HT-29 (cell line): ENCODE measurements around the gene COL23A1. TPM values are rescaled to one million over a fixed set of nuclear protein-coding genes. Genes with fewer than 3 reads are reported as not detected.

Experiments used
- DNase-seq: peaks from one replicate; pipeline ENCODE4 v3.0.0-alpha.2; 2015; ENCODE audit warnings: low spot score
- total RNA-seq: library from RNA; depleted of rRNA; stranded (reverse); fragments of >200 nt; shearing (Covaris generic); gene quantifications from 2 replicates; pipeline ENCODE4 v1.2.3, GENCODE V29; 2014

Gene COL23A1
- total RNA-seq, 1 experiment from 2014 or later: not detected

DNA sequence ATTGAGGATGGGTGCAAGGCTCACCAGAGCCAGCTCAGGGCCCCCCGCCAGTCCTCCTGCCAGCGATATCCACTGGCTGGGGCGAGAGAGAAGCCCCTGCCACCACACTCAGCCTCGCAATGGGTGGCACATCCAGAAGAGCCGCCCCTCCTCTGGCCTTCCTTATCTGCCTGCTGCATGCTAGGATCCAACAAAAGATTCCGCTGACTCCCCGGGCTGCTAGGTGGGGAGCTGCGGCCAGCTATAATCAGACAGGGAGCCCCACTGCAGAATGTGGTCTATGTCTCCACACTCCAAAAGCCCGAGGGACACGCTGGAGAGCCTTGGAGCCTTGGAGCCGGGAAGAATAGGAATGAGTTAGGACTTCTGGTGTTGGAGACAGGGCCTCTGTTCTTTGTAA lies 32.8 kb downstream of the COL23A1 start:
- no peak for DNase-seq

DNA sequence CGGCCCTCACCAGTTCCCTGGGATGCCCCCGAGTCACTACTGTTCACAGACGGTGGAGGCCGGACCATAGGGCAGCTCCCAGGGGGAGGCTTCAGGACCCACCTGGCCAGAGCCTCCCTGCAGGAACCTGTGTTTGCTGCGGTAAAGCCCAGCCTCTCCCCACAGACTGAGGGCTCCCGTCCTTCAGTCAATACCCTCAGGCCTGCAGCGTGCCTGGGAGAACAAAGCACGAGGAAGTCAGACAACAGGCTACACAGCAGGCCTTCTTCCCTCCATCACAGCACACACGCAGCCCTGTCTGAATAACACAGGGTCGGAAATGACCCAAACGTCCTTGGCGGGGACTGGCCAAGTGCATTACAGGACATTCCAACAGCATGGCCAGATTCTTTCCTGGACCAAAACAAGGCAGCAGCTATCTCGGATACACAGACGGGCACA lies 34.4 kb downstream of the COL23A1 start:
- DNase-seq: no peak

- DNase-seq: no peak
These were observed 35.2 kb downstream of the COL23A1 start for GRCh38 chr5:178555005-178555404.

DNA sequence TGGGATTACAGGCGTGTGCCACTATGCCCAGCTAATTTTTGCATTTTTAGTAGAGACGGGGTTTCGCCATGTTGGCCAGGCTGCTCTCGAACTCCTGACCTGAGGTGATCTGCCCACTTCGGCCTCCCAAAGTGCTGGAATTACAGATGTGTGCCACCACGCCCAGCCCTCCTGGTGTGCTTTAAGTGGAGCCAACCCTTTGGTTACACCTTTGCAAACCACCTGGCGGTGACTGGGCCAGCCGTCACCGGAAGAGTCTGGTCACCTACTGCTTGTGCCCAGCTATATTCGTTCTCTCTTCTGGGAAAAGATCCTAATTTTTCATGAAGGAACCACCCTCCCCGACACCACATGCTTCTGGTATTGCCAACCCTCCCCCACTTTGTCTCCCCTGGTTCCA lies 35.9 kb downstream of the COL23A1 start:
- DNase-seq: no peak

DNA sequence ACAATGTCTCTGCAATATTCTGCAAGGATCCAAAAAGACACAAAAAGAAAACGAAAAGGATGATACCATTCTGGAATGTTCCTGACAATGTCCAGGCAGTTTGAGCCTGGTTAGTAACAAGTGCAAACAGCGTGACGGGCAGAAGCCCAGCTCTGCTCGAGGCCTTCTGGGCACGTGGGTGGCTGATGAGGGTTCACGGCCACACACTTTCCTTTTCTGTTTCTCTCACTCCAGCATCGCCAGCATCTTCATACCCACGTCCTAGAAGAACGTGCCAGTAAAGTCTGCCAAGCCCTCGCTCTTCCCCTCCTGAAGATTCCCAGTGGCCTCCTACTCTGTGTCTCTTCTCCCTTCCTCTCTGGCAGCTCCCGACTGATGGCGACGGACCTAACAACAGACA lies 36.7 kb downstream of the COL23A1 start:
- no peak for DNase-seq

- no peak for DNase-seq
These were observed 38.7 kb downstream of the COL23A1 start for GRCh38 chr5:178551468-178551867.

- peak; percentile 16 for DNase-seq
These were observed 39.1 kb downstream of the COL23A1 start for GRCh38 chr5:178551059-178551458.

DNA sequence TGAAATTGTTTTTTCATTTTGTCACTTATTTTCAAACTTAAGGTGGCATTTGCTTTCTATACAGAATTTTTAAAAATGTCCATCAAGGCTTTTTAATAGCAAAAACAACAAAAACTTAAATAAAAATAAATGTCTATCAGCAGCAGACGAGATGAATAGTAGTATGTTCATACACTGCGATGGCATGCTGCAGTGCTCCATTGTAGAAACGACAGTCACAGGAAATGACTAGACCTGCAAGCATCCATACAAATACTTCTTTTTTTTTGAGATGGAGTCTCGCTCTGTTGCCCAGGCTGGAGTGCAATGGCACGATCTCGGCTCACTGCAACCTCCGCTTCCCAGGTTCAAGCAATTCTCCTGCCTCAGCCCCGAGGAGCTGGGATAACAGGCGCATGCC lies 41.4 kb downstream of the COL23A1 start:
- no peak for DNase-seq

DNA sequence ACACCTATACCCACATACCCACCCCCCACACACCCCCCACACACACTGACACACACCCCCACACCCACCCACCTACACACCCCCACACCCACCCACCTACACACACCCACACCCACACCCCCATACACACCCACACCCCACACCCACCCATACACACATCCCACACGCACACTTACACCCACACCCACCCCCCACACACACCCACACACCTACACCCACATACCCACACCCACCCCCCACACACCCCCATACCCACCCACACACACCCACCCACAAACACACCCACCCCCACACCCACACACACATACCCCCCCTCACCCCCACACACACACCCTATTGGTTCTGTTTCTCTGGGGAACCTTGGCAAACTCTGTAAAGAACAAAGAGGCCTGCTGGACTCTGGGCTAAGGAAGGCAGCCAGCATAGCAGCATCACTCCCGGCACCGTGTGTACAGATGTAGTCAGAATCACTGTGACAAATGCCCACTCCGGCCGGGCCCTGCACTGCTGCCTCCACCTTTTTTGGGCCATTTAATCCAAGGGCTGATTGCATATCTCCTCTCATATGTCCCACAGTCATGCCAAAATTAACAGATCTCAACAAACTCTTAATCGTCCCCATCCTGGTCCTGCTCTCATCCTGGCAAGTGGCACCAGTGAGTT lies 42.3 kb downstream of the COL23A1 start:
- no peak for DNase-seq

GRCh38 chr5:178547052-178547666 lies 43.0 kb downstream of the COL23A1 start:
- DNase-seq: no peak

GRCh38 chr5:178546675-178547033 lies 43.5 kb downstream of the COL23A1 start:
- no peak for DNase-seq

DNA sequence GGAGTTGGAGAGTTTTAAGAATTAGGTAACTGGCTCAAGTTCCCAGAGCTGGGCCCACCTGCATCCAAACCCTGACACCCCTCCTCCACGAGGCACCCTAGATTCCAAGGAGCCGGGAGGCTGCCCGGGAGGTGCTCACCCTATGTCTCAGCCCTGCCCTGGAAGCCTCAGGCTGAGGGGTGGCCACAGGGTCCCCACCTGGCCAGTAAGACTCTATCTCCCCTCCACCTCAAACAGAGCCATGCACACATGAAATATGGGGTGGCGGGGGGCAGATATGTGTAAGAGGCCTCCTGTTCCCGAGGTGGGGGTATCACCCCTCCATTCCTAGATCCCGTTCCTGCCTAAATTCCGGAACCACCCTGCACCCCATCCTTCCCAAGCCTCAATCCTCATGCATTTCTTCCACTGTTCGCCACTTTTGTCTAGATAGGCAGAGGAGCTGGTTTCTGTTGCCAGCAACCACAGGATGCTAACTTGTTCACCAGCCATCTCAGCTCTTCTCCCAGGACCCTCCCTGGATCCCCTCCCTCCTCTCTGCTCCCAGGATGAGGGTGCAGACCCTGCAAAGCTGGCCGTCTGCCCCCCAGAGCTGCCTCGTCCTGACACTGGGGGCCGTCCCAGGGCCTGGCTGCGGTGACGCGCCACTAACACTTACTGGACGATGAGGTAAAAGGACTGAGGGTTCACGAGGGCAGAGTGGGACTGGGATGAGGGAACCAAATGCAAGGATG lies 44.1 kb downstream of the COL23A1 start:
- DNase-seq: no peak

- no peak for DNase-seq
These were observed 45.0 kb downstream of the COL23A1 start for GRCh38 chr5:178545176-178545575.

DNA sequence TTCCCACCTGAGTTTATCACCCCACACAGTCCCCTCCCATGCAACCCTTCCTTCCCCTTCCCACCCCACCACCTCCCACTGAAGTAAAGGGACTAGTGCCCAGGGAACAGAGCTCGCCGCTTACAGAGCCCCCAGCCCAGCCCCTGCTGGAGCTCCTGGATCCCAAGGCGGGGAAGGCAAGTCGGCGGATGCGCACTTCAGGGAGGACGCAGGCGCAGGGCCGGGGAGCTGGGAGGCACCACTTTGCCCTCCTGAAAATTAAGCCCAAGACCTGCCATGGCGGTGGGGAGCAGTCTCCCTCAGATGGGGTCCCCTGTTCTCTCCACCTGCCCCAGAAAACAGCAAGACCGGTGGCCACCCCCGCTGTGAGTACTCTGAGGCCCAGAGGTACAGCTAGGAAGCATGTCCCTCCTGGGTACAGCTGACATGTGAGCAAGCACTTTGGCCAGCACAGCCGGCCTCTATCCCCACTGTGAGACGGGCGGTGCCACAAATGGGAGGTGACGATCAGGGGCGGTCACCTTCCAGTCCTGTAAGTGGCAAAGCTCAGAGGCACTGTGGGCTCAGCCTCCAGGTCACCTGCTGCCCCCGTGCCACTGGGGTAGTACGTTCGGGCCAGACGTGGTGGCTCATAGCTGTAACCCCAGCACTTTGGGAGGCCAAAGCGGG lies 45.9 kb downstream of the COL23A1 start:
- no peak for DNase-seq

DNA sequence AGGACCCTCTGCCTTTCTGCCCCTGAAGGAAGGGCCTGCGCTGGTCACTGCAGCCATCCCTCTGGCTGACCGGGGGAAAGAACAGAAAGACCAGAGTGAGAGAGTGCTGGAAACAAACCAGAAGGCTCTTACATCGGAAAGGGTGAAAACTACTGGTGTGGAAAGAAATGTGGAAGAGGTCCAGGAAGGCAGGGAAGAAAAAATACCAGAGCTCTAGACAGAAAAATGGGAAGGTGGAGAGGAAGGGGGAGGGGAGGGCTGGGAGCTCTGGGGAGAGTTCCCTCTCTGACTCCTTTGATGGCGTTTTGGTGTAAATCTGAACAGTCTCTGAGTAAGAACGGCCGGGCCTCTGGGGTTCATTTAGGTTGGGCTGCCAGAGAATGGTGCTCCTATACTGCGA lies 47.7 kb downstream of the COL23A1 start:
- no peak for DNase-seq

- DNase-seq: no peak
These were observed 49.7 kb downstream of the COL23A1 start for GRCh38 chr5:178540526-178540925.

- DNase-seq: no peak
These were observed 51.4 kb downstream of the COL23A1 start for GRCh38 chr5:178538741-178539229.

DNA sequence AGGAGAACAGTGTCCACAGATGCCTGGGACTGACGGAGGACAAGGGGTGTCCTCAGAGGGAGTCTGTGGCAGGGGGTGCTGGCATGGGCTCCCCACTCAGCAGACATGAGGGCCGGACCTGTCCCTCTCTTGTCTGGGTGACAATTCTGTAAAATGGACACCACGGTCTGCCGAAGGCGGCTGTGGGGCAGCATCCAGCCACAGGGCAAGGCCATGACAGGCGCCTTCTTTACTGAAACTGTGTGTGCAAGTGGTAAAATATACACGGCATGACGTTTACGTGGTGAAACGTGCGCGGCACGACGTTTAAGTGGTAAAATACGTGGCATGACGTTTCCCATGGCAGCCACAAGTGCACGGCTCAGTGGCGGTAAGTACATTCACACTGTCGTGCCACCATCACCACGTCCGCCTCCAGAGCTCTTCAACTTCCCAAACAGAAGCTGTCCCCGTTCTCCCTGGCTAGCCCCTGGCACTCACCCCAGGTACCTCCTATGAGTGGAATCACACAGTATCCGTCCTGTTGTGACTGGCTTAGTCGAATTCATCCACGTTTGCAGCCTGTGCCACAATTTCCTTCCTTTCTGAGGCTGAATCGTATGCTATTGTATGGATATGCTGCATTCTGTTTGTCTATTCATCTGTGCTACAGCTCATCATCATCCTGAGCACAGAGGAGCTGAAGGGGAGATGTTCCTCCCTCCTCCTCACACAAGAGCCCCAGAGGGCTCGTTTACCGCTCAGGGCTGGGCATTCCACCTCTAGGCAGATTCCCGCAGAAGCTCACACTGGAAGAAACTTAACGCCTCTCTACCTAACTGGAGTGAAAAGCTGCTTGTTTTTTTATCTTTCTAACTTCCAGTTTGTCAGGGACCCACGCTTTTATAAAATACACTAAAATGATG lies 52.5 kb downstream of the COL23A1 start:
- no peak for DNase-seq

GRCh38 chr5:178536541-178537466 lies 53.4 kb downstream of the COL23A1 start:
- DNase-seq: no peak
